ENCODE data around the gene KIF26B. TPM values are rescaled to one million over a fixed set of nuclear protein-coding genes. Genes with fewer than 3 reads are reported as not detected.

Gene KIF26B
- total and polyA plus RNA-seq, 10 of the 15 experiments (the other 5 are each of a cell fraction or from before 2014, with no cell fraction given), result 0.35 to 11.6 (median 2.2) TPM

- intact Hi-C loops (cut with micrococcal nuclease; ENCODE audit: unreplicated experiment), result no loop called here
- RAD21 ChIA-PET (ENCODE audit: unreplicated experiment), result no interaction called here
Measured at GRCh38 chr1:245571815-245572294, 417.1 kb downstream of the KIF26B start.

GRCh38 chr1:245572709-245573108 lies 417.9 kb downstream of the KIF26B start:
- CTCF ChIA-PET, result no interaction called here
- in situ Hi-C loops (cut with MboI), result no loop called here
- H2AFZ ChIP-seq (ENCODE audit: control insufficient read depth, low read depth, low read length), result no peak overlapping the region
- DNase-seq (ENCODE audit: low read depth, low spot score), result no peak
- no TSS peak for BruUV-seq (replicated peaks)
- SMC1A ChIA-PET (ENCODE audit: uncharacterized antibody, unreplicated experiment), result no interaction called here
- WGBS (ENCODE audit: insufficient coverage, insufficient replicate concordance, low lambda C conversion rate, missing lambda C conversion rate), result 62% methylated on average over 7 of the region's 7 CpGs
- no peak for FAIRE-seq
- no peak overlapping the region for H3K27ac ChIP-seq (ENCODE audit: control insufficient read depth, insufficient read depth)
- H3K4me2 ChIP-seq (ENCODE audit: control insufficient read depth, insufficient read depth), result no peak overlapping the region
- RAD21 ChIA-PET (ENCODE audit: unreplicated experiment), result no interaction called here
- no peak for ATAC-seq
- intact Hi-C loops (cut with micrococcal nuclease; ENCODE audit: unreplicated experiment), result no loop called here
- H3K36me3 ChIP-seq (ENCODE audit: control insufficient read depth in 2 of 2, insufficient read depth in 2 of 2, low read length in 1 of 2), result no peaks in the 10 kb centered on the region
- no peaks in the 10 kb centered on the region for H3K4me1 ChIP-seq (ENCODE audit: control insufficient read depth, insufficient read depth, low read length)
- H3K27me3 ChIP-seq (replicated peaks in 1 of 2; ENCODE audit: control insufficient read depth in 2 of 2, insufficient read depth in 2 of 2, low read length in 1 of 2), result no peaks in the 10 kb centered on the region
- H3K79me2 ChIP-seq (ENCODE audit: control insufficient read depth, insufficient read depth, low read length), result no peaks in the 10 kb centered on the region
- no peaks in the 10 kb centered on the region for H4K20me1 ChIP-seq (ENCODE audit: control insufficient read depth, insufficient read depth)
- no peak overlapping the region for H3K4me3 ChIP-seq
- TF ChIP-seq RELB (IDR thresholded peaks at IDR 0.05; ENCODE audit: low read depth) (no peak), KAT2A (conservative IDR thresholded peaks at IDR 0.05; ENCODE audit: control insufficient read depth, low read depth, low read length) (no peak), MTA2 (IDR thresholded peaks at IDR 0.05; ENCODE audit: low read depth) (no peak), MTA3 (IDR thresholded peaks at IDR 0.05; ENCODE audit: borderline replicate concordance, low read length) (no peak), EZH2 (IDR thresholded peaks at IDR 0.05; ENCODE audit: borderline replicate concordance, control insufficient read depth, low read depth, low read length) (no peak), TCF3 (IDR thresholded peaks at IDR 0.05; ENCODE audit: borderline replicate concordance, insufficient read depth, low read depth, low read length) (no peak), GABPA (IDR thresholded peaks at IDR 0.05; ENCODE audit: low read depth) (no peak), POU2F2 (IDR thresholded peaks at IDR 0.05; ENCODE audit: borderline replicate concordance, low read depth, low read length) (no peak), PKNOX1 (IDR thresholded peaks at IDR 0.05) (no peak), ZBTB4 (CRISPR knock-in tag; IDR thresholded peaks at IDR 0.05) (no peak)
- H3K9ac ChIP-seq (ENCODE audit: control insufficient read depth, insufficient read depth, low read length), result no peak overlapping the region
- POLR2A ChIA-PET, result no interaction called here
- H3K9me3 ChIP-seq (replicated peaks; ENCODE audit: control insufficient read depth, insufficient read depth, low read length), result no peaks in the 10 kb centered on the region

More at GRCh38 chr1:245571815-245572294, 417.1 kb downstream of the KIF26B start:
- Histone ChIP-seq H3K9ac (ENCODE audit: control insufficient read depth, insufficient read depth, low read length) (no peak overlapping the region), H4K20me1 (ENCODE audit: control insufficient read depth, insufficient read depth) (no peaks in the 10 kb centered on the region), H3K4me3 (no peak overlapping the region), H3K9me3 (replicated peaks; ENCODE audit: control insufficient read depth, insufficient read depth, low read length) (no peaks in the 10 kb centered on the region), H2AFZ (ENCODE audit: control insufficient read depth, low read depth, low read length) (no peak overlapping the region), H3K27ac (ENCODE audit: control insufficient read depth, insufficient read depth) (no peak overlapping the region), H3K27me3 (replicated peaks in 1 of 2; ENCODE audit: control insufficient read depth in 2 of 2, insufficient read depth in 2 of 2, low read length in 1 of 2) (no peaks in the 10 kb centered on the region), H3K4me1 (ENCODE audit: control insufficient read depth, insufficient read depth, low read length) (no peaks in the 10 kb centered on the region), H3K36me3 (ENCODE audit: control insufficient read depth in 2 of 2, insufficient read depth in 2 of 2, low read length in 1 of 2) (no peaks in the 10 kb centered on the region), H3K4me2 (ENCODE audit: control insufficient read depth, insufficient read depth) (no peak overlapping the region), H3K79me2 (ENCODE audit: control insufficient read depth, insufficient read depth, low read length) (no peaks in the 10 kb centered on the region)
- ChIA-PET CTCF (no interaction called here), POLR2A (no interaction called here), SMC1A (ENCODE audit: uncharacterized antibody, unreplicated experiment) (no interaction called here)
- FAIRE-seq (no peak), ATAC-seq (no peak), DNase-seq (ENCODE audit: low read depth, low spot score) (no peak)
- TF ChIP-seq NFYA (IDR thresholded peaks at IDR 0.05; ENCODE audit: borderline replicate concordance, low read depth, low read length), result no peak
- no peak for TF ChIP-seq IKZF1 (conservative IDR thresholded peaks at IDR 0.05)
- TF ChIP-seq KLF5 (IDR thresholded peaks at IDR 0.05; ENCODE audit: partially characterized antibody), result no peak
- no peak for TF ChIP-seq ZSCAN29 (IDR thresholded peaks at IDR 0.05)
- 49% methylated on average over 11 of the region's 11 CpGs for WGBS (ENCODE audit: insufficient coverage, insufficient replicate concordance, low lambda C conversion rate, missing lambda C conversion rate)
- BruUV-seq (replicated peaks), result no TSS peak
- in situ Hi-C loops (cut with MboI), result no loop called here
